GM12878 (cell line): ENCODE results near the gene LSR.

Experiments
- ATF3 ChIP-seq: IDR thresholded peaks from 2 replicates; pipeline ENCODE4 v1.6.1; 2011; ENCODE audit warnings: low read depth, mild to moderate bottlenecking, low read length, moderate library complexity, borderline replicate concordance; ENCODE audit errors: extremely low read depth
- BRCA1 ChIP-seq: IDR thresholded peaks from 2 replicates; pipeline ENCODE4 v1.6.1; 2011; ENCODE audit warnings: low read depth, low read length, improper control_type of control experiment
- CBX3 ChIP-seq: fragments of 200-600 bp; sonication (generic); IDR thresholded peaks from 2 replicates; pipeline ENCODE4 v1.6.1; 2016; ENCODE audit warnings: low read depth, borderline replicate concordance
- CREB1 ChIP-seq: IDR thresholded peaks from 2 replicates; pipeline ENCODE4 v1.6.1; 2012; ENCODE audit warnings: low read depth, mild to moderate bottlenecking, inconsistent platforms
- ELK1 ChIP-seq: IDR thresholded peaks from 2 replicates; pipeline ENCODE4 v1.6.1; 2012; ENCODE audit warnings: low read depth, low read length, improper control_type of control experiment
- FOXK2 ChIP-seq: fragments of 450-650 bp; IDR thresholded peaks from 2 replicates; pipeline ENCODE4 v1.6.1; 2017; ENCODE audit warnings: mild to moderate bottlenecking, moderate library complexity
- JUNB ChIP-seq: IDR thresholded peaks from 2 replicates; pipeline ENCODE4 v1.6.1; 2016; ENCODE audit warnings: antibody characterized with exemption, mild to moderate bottlenecking
- TAF1 ChIP-seq: IDR thresholded peaks from 2 replicates; pipeline ENCODE4 v1.6.1; 2011; ENCODE audit warnings: mild to moderate bottlenecking, low read depth, low read length, borderline replicate concordance
- ZBTB33 ChIP-seq: fragments of 450-650 bp; IDR thresholded peaks from 2 replicates; pipeline ENCODE4 v1.6.1; 2017; ENCODE audit warnings: mild to moderate bottlenecking
- TF ChIP-seq, protein P1 (sequence below), 3 experiments: IDR thresholded peaks in 2 of 3; conservative IDR thresholded peaks in 1 of 3; 2 replicates each; pipeline ENCODE4 v1.5.1; 2011; ENCODE audit warnings: low read depth in 3 of 3, low read length in 3 of 3, mild to moderate bottlenecking in 3 of 3, control low read depth in 2 of 3, moderate library complexity in 2 of 3, inconsistent platforms in 1 of 3, mixed read lengths in 1 of 3; ENCODE audit not compliant: control insufficient read depth in 2 of 3, insufficient read depth in 1 of 3; ENCODE audit errors: extremely low read depth in 1 of 3

- TF ChIP-seq CBX3 (no peak), JUNB (no peak), ZBTB33 (no peak), ELK1 (no peak), BRCA1 (no peak), CREB1 (no peak), ATF3 (no peak), TAF1 (no peak), FOXK2 (no peak)
- TF ChIP-seq, protein P1, sequence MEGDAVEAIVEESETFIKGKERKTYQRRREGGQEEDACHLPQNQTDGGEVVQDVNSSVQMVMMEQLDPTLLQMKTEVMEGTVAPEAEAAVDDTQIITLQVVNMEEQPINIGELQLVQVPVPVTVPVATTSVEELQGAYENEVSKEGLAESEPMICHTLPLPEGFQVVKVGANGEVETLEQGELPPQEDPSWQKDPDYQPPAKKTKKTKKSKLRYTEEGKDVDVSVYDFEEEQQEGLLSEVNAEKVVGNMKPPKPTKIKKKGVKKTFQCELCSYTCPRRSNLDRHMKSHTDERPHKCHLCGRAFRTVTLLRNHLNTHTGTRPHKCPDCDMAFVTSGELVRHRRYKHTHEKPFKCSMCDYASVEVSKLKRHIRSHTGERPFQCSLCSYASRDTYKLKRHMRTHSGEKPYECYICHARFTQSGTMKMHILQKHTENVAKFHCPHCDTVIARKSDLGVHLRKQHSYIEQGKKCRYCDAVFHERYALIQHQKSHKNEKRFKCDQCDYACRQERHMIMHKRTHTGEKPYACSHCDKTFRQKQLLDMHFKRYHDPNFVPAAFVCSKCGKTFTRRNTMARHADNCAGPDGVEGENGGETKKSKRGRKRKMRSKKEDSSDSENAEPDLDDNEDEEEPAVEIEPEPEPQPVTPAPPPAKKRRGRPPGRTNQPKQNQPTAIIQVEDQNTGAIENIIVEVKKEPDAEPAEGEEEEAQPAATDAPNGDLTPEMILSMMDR (IDR thresholded peaks at IDR 0.05 in 2 of 3, conservative IDR thresholded peaks at IDR 0.05 in 1 of 3; ENCODE audit: control insufficient read depth in 2 of 3, extremely low read depth in 1 of 3, insufficient read depth in 1 of 3, low read depth in 3 of 3, low read length in 3 of 3) = no peak
Measured at GRCh38 chr19:35267353-35267817, 18.6 kb downstream of the LSR start.
